ENCODE data around the gene CD37. TPM values are rescaled to one million over a fixed set of nuclear protein-coding genes. Genes with fewer than 3 reads are reported as not detected.

Gene CD37
- polyA plus RNA-seq, 1 donor = 5.9 TPM

DNA sequence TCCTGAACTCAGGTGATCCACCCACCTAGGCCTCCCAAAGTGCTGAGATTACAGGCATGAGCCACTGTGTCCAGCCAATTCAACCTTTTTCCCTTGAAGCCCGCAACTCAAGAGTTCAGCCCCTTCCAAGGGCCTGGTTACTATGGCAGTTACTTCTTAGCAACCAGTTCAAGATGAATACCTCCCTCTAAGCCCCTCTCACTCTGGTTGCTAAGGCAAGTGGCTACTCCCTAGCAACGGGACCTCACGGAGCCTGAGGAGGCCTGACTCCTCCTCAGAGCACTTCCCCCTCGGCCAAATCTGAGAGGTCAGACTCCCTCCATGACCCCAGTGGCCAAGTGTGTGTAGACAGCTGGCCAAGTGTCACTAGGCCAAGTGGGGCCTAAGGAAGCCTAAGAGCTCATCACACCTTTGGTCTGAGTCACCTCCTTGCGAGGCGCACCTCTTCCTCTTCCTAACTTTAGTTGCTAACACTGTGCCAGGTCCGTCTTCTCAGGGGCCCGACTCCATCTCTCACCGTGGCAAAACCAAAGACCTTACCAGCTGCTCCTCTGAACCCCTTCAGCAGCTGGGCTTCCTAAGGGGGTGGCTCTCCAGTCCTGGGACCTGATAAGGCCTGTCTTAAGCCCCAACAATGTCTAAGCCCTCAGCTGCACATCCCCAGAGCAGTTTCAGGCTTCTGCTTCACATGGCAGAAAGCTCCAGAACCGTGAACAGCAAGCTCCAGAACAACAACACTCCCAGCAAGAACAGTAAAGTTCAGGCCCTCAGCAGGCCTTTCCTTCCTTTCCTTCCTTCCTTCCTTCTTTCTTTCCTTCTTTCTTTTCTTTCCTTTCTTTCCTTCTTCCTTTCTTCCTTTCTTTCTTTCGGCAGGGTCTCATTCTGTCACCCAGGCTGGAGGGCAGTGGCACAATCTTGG lies 9.6 kb downstream of the CD37 start:
- Histone ChIP-seq H3K27me3 (ENCODE audit: control insufficient read depth, insufficient read depth, low read length) (peaks cover 14% of the 10 kb centered on the region), H3K36me3 (ENCODE audit: control insufficient read depth, insufficient read depth, low read length) (peaks cover 28% of the 10 kb centered on the region), H3K9me3 (ENCODE audit: control insufficient read depth, low read depth, low read length) (no peaks in the 10 kb centered on the region), H3K27ac (ENCODE audit: low read length) (no peak overlapping the region), H3K4me3 (ENCODE audit: low read length) (no peak overlapping the region), H3K4me1 (ENCODE audit: control insufficient read depth, insufficient read depth, low read length) (no peaks in the 10 kb centered on the region)
- 87% methylated on average over 2 of the region's 11 CpGs for WGBS (ENCODE audit: insufficient coverage, low lambda C conversion rate)
- DNase-seq = no peak

DNA sequence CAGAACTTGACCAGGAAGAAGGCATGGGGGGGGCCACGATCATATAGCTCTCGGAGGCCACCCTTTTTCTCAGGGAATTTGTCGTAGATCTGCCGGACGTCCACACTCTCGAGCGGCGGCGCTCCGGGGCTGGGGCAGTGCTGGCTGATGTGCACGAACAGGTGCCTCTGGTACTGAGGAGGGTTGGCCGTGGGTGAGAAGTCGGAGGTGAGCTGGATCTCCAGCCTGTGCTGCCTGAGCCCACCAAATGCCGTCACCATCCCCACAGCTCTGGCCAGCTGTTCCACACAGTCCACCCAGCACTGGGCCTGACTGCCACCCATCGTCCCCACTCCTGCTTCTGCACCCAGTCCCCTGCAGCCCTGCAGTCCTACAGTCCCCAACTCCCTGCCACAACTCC lies 12.0 kb downstream of the CD37 start:
- H3K9me3 ChIP-seq (ENCODE audit: control insufficient read depth, low read depth, low read length) = no peaks in the 10 kb centered on the region
- H3K4me3 ChIP-seq (ENCODE audit: low read length) = no peak overlapping the region
- H3K4me1 ChIP-seq (ENCODE audit: control insufficient read depth, insufficient read depth, low read length) = no peaks in the 10 kb centered on the region
- H3K36me3 ChIP-seq (ENCODE audit: control insufficient read depth, insufficient read depth, low read length) = peaks cover 25% of the 10 kb centered on the region
- no peak overlapping the region for H3K27ac ChIP-seq (ENCODE audit: low read length)
- no peak for DNase-seq
- no CpG with 5 or more reads among the region's 15 CpGs for WGBS (ENCODE audit: insufficient coverage, low lambda C conversion rate)
- H3K27me3 ChIP-seq (ENCODE audit: control insufficient read depth, insufficient read depth, low read length) = no peaks in the 10 kb centered on the region

DNA sequence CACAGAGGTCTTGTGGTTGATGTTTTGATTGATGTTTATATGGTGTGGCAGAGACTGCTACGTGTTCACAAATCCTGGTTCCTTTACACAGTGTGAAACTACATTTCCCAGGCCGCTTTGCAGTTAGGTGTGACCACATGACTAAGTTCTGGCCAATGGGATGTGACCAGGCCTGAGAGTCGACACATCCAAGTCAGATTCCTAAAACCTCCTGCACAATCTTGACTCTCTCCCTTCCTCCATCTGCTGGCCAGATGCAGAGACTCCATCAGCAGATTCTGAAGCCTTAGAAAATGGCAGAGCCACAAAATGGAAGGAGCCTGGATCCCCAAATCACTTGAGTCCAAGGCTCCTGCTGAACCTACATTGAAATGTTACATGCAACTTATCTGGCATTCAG lies 12.6 kb downstream of the CD37 start:
- no peaks in the 10 kb centered on the region for H3K27me3 ChIP-seq (ENCODE audit: control insufficient read depth, insufficient read depth, low read length)
- H3K9me3 ChIP-seq (ENCODE audit: control insufficient read depth, low read depth, low read length) = no peaks in the 10 kb centered on the region
- no peaks in the 10 kb centered on the region for H3K4me1 ChIP-seq (ENCODE audit: control insufficient read depth, insufficient read depth, low read length)
- 100% methylated on average over 1 of the region's 3 CpGs for WGBS (ENCODE audit: insufficient coverage, low lambda C conversion rate)
- no peak for DNase-seq
- no peak overlapping the region for H3K27ac ChIP-seq (ENCODE audit: low read length)
- no peak overlapping the region for H3K4me3 ChIP-seq (ENCODE audit: low read length)
- peaks cover 20% of the 10 kb centered on the region for H3K36me3 ChIP-seq (ENCODE audit: control insufficient read depth, insufficient read depth, low read length)

DNA sequence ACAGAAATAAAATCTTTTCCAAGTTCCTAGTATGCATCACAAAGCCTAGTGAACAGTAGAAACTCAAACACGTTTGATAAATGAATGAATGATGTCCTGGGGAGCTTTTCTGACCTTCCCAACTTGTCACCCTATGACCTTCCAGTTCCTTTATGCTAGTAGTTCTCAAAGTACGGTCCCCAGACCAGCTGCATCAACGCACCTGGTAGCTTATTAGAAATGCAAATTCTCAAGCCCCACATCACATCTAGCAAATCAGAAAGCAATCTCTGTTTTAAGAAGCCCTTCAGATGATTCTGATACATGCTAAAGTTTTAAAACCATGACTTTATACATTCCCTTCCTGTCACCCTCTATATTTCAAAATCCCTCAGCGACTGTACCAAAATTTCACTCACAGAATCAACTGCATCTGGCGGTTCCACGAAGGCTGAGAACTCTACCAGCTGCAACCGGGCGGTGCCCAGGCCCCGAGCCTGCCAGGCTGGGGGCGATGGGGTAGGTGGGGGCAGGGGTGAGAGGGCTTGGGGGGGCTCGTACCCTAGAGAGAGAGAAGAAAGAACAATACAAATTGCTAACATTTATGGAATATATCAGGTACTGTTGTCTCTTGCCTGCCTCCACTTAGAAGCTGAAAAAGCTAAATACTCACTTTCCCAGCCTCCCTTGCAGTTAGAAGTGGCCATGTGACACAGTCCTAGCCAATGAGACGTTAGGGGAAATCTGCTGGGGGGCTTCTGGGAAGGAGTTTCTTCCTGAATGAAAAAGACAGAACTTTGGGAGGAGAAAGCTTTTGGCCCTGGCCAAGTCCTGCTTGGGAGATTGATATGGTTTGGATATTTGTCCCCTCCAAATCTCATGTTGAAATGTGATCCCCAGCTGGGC lies 13.3 kb downstream of the CD37 start:
- no peak overlapping the region for H3K4me3 ChIP-seq (ENCODE audit: low read length)
- H3K27me3 ChIP-seq (ENCODE audit: control insufficient read depth, insufficient read depth, low read length) = no peaks in the 10 kb centered on the region
- no peak for DNase-seq
- no CpG with 5 or more reads among the region's 12 CpGs for WGBS (ENCODE audit: insufficient coverage, low lambda C conversion rate)
- peaks cover 19% of the 10 kb centered on the region for H3K36me3 ChIP-seq (ENCODE audit: control insufficient read depth, insufficient read depth, low read length)
- no peak overlapping the region for H3K27ac ChIP-seq (ENCODE audit: low read length)
- H3K9me3 ChIP-seq (ENCODE audit: control insufficient read depth, low read depth, low read length) = no peaks in the 10 kb centered on the region
- no peaks in the 10 kb centered on the region for H3K4me1 ChIP-seq (ENCODE audit: control insufficient read depth, insufficient read depth, low read length)

DNA sequence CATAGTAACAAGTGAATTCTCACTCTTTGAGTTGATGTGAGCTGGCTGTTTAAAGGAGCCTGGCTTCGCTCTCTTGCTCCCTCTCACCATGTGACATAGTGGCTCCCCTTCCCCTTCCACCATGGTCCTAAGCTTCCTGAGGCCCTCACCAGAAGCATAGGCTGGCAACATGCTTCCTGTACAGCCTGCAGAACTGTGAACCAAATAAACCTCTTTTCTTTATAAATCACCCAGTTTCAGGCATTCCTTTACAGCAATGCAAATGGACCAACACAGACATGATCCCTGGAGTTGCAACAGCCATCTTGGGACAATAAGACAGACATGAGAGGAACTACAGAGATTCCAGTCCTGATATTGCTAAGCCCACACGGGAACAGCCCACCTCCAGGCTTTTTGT lies 14.4 kb downstream of the CD37 start:
- no CpG with 5 or more reads among the region's 2 CpGs for WGBS (ENCODE audit: insufficient coverage, low lambda C conversion rate)
- no peak for DNase-seq
- peaks cover 19% of the 10 kb centered on the region for H3K36me3 ChIP-seq (ENCODE audit: control insufficient read depth, insufficient read depth, low read length)

DNA sequence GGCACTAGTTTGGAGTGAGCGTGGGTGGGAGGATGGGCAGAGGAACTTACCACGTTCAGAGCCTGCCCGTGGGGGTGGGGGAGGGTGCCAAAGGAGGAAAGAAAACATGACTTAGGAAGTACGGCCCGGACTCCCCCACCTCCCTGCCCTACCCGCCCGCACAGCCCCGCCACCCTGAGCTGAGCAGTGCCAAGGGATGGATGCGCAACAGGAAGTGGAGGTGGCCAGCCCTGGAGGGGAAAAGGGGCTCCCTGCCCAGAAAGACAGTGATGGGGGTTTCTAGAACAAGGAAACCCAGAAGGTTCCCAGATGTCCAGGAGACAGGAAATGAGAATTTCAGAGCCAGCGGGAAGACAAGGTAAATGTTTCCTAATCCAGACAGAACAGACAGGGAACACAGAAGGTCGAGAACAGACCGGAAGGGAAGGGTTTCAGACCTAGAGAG lies 20.7 kb downstream of the CD37 start:
- WGBS (ENCODE audit: insufficient coverage, low lambda C conversion rate) = 48% methylated on average over 3 of the region's 12 CpGs
- H3K36me3 ChIP-seq (ENCODE audit: control insufficient read depth, insufficient read depth, low read length) = peaks cover 11% of the 10 kb centered on the region
- no peak overlapping the region for H3K27ac ChIP-seq (ENCODE audit: low read length)
- no peak overlapping the region for H3K4me3 ChIP-seq (ENCODE audit: low read length)
- DNase-seq = no peak
- no peaks in the 10 kb centered on the region for H3K9me3 ChIP-seq (ENCODE audit: control insufficient read depth, low read depth, low read length)
- H3K4me1 ChIP-seq (ENCODE audit: control insufficient read depth, insufficient read depth, low read length) = no peaks in the 10 kb centered on the region
- H3K27me3 ChIP-seq (ENCODE audit: control insufficient read depth, insufficient read depth, low read length) = peaks cover 7% of the 10 kb centered on the region

More for the DNA sequence above, 14.4 kb downstream of the CD37 start:
- Histone ChIP-seq H3K27me3 (ENCODE audit: control insufficient read depth, insufficient read depth, low read length) (no peaks in the 10 kb centered on the region), H3K27ac (ENCODE audit: low read length) (no peak overlapping the region), H3K4me3 (ENCODE audit: low read length) (no peak overlapping the region), H3K4me1 (ENCODE audit: control insufficient read depth, insufficient read depth, low read length) (no peaks in the 10 kb centered on the region), H3K9me3 (ENCODE audit: control insufficient read depth, low read depth, low read length) (no peaks in the 10 kb centered on the region)

DNA sequence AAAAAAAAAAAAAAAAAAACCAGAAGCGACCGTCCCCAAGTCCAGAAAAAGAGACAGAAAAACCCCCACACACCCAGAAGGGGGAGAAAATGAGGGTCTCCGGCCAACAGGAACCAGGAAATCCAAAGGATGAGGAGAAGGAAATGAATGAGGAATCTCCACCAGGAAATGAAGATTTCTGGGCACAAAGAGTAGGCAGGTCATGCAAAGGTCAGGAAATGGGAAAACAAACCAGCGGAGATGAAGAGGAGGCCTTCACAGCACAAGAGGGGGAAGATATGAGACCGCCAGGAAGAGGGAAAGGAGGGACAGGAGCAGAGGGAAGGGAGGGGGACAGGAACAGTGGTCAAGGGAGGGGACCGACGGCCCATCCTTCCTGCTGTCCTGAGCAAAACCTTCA lies 21.2 kb downstream of the CD37 start:
- DNase-seq = no peak
- Histone ChIP-seq H3K36me3 (ENCODE audit: control insufficient read depth, insufficient read depth, low read length) (peaks cover 8% of the 10 kb centered on the region), H3K9me3 (ENCODE audit: control insufficient read depth, low read depth, low read length) (peaks cover under 1% of the 10 kb centered on the region), H3K4me1 (ENCODE audit: control insufficient read depth, insufficient read depth, low read length) (no peaks in the 10 kb centered on the region), H3K27me3 (ENCODE audit: control insufficient read depth, insufficient read depth, low read length) (peaks cover 11% of the 10 kb centered on the region), H3K27ac (ENCODE audit: low read length) (no peak overlapping the region), H3K4me3 (ENCODE audit: low read length) (no peak overlapping the region)
- WGBS (ENCODE audit: insufficient coverage, low lambda C conversion rate) = 0% methylated on average over 1 of the region's 7 CpGs

DNA sequence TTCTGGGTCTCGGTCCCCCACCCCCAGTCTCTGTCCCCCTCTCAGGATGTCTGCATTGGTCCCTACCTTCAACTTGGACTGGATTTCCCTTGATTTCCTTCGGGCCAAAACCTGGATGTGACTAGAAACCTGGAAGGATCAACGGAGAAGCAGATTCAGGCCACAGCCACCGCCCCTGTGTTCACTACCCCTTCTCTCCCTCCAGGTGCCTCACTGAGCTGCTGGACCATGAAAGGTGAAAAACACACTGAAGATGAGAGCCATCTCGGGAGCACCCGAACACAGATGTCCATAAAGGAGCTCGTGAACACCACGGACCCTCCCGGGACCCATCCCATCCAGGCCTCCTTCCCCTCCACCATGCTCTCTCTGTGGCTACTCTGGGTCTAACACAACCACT lies 22.0 kb downstream of the CD37 start:
- Histone ChIP-seq H3K36me3 (ENCODE audit: control insufficient read depth, insufficient read depth, low read length) (peaks cover 7% of the 10 kb centered on the region), H3K27ac (ENCODE audit: low read length) (no peak overlapping the region), H3K9me3 (ENCODE audit: control insufficient read depth, low read depth, low read length) (peaks cover 2% of the 10 kb centered on the region), H3K4me1 (ENCODE audit: control insufficient read depth, insufficient read depth, low read length) (no peaks in the 10 kb centered on the region), H3K4me3 (ENCODE audit: low read length) (no peak overlapping the region), H3K27me3 (ENCODE audit: control insufficient read depth, insufficient read depth, low read length) (peaks cover 19% of the 10 kb centered on the region)
- DNase-seq = no peak
- no CpG with 5 or more reads among the region's 9 CpGs for WGBS (ENCODE audit: insufficient coverage, low lambda C conversion rate)

DNA sequence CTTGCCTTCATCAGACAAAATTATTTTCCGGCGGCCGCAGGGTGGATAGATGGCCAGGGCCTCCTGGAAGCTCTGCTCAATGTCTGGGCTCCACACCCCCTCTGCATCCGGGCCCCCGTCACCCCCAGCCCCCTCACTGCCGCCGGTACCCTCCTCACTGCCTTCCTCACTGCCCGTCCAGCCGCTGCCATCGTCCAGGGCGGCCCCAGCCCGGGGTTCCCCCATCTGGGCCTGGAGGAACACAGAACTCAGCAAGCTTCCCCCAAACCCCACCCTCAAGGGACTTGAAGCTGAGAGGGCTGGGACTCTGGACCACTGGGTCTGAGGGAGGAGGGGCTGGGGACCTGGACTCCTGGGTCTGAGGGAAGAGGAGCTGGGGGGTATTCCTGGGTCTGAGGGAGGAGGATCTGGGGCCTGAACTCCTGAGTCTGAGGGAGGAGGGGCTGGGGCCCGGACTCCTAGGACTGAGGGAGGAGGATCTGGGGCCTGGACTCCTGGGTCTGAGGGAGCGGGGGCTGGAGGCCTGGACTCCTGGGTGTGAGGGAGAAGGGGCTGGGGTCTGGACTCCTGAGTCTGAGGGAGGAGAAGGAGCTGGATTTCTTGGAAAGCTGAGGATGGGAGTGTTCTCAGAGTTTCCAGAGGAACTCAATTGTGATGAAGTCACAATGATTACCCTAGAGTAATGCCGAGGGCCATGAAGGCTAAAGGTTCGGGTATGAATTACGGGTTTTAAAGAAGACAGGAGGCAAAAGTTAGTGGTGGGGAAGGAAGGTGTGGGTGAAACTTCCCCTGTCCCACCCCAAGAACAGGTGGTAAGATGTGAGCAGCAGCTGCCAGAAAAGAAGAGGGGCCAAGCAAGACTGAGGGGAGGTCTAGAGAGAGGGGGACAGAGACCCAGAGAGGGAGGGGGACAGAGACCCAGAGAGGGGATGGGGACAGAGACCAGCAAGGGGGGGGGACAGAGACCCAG lies 24.9 kb downstream of the CD37 start:
- DNase-seq = no peak
- 60% methylated on average over 3 of the region's 17 CpGs for WGBS (ENCODE audit: insufficient coverage, low lambda C conversion rate)
- Histone ChIP-seq H3K9me3 (ENCODE audit: control insufficient read depth, low read depth, low read length) (peaks cover 7% of the 10 kb centered on the region), H3K36me3 (ENCODE audit: control insufficient read depth, insufficient read depth, low read length) (peaks cover 5% of the 10 kb centered on the region), H3K4me3 (ENCODE audit: low read length) (no peak overlapping the region), H3K27ac (ENCODE audit: low read length) (no peak overlapping the region), H3K4me1 (ENCODE audit: control insufficient read depth, insufficient read depth, low read length) (peaks cover 5% of the 10 kb centered on the region), H3K27me3 (ENCODE audit: control insufficient read depth, insufficient read depth, low read length) (peaks cover 48% of the 10 kb centered on the region)

Measured in large intestine (tissue), 3 donors.